Measurements from ENCODE around the gene MYG1.

DNA sequence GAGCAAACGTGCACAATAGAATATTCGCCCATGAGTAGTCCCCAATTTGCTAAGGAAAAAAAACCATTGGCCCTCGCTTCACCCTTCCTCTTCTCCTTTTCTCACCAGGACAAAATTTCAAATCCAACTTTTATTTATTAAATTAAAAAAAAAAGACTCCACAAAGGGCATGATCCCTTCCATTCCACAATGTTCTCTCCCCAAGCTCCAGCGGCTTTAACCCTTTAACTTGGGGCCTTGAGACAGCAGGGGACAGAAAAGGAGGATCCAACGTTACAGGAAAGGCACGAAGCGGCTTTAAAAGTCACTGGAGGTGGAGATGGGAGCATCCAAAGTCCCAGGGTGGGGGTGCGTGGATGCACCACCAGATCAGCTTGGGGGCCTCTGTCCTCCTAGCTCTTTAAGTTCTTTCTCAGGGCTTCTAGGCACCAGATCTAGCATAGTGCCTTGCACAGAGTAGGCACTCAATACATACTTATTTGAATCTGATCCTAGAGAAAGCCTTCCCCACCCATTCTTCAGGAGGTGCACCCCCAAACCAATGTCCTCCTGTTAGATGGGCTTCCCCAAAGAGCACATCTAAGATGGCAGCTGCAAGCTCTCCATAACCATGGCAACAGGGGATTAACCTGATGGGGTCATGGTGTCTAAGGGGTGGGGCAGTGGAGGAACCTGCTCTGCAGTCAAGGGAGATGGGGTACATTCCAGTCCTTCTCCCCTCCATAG lies 27.1 kb downstream of the MYG1 start:
- TF ChIP-seq, protein P1, sequence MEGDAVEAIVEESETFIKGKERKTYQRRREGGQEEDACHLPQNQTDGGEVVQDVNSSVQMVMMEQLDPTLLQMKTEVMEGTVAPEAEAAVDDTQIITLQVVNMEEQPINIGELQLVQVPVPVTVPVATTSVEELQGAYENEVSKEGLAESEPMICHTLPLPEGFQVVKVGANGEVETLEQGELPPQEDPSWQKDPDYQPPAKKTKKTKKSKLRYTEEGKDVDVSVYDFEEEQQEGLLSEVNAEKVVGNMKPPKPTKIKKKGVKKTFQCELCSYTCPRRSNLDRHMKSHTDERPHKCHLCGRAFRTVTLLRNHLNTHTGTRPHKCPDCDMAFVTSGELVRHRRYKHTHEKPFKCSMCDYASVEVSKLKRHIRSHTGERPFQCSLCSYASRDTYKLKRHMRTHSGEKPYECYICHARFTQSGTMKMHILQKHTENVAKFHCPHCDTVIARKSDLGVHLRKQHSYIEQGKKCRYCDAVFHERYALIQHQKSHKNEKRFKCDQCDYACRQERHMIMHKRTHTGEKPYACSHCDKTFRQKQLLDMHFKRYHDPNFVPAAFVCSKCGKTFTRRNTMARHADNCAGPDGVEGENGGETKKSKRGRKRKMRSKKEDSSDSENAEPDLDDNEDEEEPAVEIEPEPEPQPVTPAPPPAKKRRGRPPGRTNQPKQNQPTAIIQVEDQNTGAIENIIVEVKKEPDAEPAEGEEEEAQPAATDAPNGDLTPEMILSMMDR (IDR thresholded peaks at IDR 0.05), result no peak
- TF ChIP-seq EZH2phosphoT487 (IDR thresholded peaks at IDR 0.05; ENCODE audit: borderline replicate concordance, low read depth) (no peak), NRF1 (IDR thresholded peaks at IDR 0.05; ENCODE audit: low read depth, low read length) (no peak), POLR2AphosphoS5 (IDR thresholded peaks at IDR 0.05; ENCODE audit: low read depth, low read length) (no peak), GABPA (IDR thresholded peaks at IDR 0.05; ENCODE audit: low read depth) (no peak), RAD21 (IDR thresholded peaks at IDR 0.05; ENCODE audit: low read length) (no peak), GATA2 (CRISPR knock-in tag; IDR thresholded peaks at IDR 0.05) (no peak), MXI1 (IDR thresholded peaks at IDR 0.05; ENCODE audit: low read depth, low read length) (no peak), RFX5 (IDR thresholded peaks at IDR 0.05; ENCODE audit: low read length) (no peak)
- TF ChIP-seq, protein P2, sequence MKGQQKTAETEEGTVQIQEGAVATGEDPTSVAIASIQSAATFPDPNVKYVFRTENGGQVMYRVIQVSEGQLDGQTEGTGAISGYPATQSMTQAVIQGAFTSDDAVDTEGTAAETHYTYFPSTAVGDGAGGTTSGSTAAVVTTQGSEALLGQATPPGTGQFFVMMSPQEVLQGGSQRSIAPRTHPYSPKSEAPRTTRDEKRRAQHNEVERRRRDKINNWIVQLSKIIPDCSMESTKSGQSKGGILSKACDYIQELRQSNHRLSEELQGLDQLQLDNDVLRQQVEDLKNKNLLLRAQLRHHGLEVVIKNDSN (IDR thresholded peaks at IDR 0.05; ENCODE audit: borderline replicate concordance, low read depth), result no peak
- TF ChIP-seq, protein P3, sequence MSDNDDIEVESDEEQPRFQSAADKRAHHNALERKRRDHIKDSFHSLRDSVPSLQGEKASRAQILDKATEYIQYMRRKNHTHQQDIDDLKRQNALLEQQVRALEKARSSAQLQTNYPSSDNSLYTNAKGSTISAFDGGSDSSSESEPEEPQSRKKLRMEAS (IDR thresholded peaks at IDR 0.05; ENCODE audit: low read depth), result no peak
- TF ChIP-seq, protein P4, sequence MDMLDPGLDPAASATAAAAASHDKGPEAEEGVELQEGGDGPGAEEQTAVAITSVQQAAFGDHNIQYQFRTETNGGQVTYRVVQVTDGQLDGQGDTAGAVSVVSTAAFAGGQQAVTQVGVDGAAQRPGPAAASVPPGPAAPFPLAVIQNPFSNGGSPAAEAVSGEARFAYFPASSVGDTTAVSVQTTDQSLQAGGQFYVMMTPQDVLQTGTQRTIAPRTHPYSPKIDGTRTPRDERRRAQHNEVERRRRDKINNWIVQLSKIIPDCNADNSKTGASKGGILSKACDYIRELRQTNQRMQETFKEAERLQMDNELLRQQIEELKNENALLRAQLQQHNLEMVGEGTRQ (IDR thresholded peaks at IDR 0.05; ENCODE audit: borderline replicate concordance, low read depth, low read length), result no peak
- TF ChIP-seq, protein P5, sequence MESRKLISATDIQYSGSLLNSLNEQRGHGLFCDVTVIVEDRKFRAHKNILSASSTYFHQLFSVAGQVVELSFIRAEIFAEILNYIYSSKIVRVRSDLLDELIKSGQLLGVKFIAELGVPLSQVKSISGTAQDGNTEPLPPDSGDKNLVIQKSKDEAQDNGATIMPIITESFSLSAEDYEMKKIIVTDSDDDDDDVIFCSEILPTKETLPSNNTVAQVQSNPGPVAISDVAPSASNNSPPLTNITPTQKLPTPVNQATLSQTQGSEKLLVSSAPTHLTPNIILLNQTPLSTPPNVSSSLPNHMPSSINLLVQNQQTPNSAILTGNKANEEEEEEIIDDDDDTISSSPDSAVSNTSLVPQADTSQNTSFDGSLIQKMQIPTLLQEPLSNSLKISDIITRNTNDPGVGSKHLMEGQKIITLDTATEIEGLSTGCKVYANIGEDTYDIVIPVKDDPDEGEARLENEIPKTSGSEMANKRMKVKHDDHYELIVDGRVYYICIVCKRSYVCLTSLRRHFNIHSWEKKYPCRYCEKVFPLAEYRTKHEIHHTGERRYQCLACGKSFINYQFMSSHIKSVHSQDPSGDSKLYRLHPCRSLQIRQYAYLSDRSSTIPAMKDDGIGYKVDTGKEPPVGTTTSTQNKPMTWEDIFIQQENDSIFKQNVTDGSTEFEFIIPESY (IDR thresholded peaks at IDR 0.05; ENCODE audit: borderline replicate concordance, low read depth), result no peak
